ENCODE measurements around the gene AKAP1. TPM values are rescaled to one million over a fixed set of nuclear protein-coding genes. Genes with fewer than 3 reads are reported as not detected.

Gene AKAP1
- total RNA-seq, 1 donor: 14.5 TPM

- TF ChIP-seq CTCF (IDR thresholded peaks at IDR 0.05; ENCODE audit: extremely low read depth, low read depth, low read length): peak; percentile 82
- Histone ChIP-seq H3K36me3 (ENCODE audit: insufficient read depth, low read length) (no peaks in the 10 kb centered on the region), H3K4me1 (ENCODE audit: insufficient read depth, low read length) (no peaks in the 10 kb centered on the region), H3K4me2 (ENCODE audit: insufficient read depth, low read length) (no peak overlapping the region), H3K27ac (ENCODE audit: low read depth, low read length) (no peak overlapping the region), H3K4me3 (ENCODE audit: insufficient read depth, low read length) (no peak overlapping the region), H4K20me1 (ENCODE audit: insufficient read depth, low read length) (no peaks in the 10 kb centered on the region), H2AFZ (ENCODE audit: low read length) (no peak overlapping the region), H3K79me2 (ENCODE audit: insufficient read depth, low read length) (no peaks in the 10 kb centered on the region), H3K9me3 (ENCODE audit: low read depth, low read length) (no peaks in the 10 kb centered on the region), H3K27me3 (ENCODE audit: insufficient read depth, low read length) (no peaks in the 10 kb centered on the region)
- DNase-seq (ENCODE audit: insufficient read length, low spot score, missing footprints): peak; percentile 92
Measured at GRCh38 chr17:57114085-57114673, 29.1 kb downstream of the AKAP1 start.

GRCh38 chr17:57115377-57115776 lies 30.3 kb downstream of the AKAP1 start:
- no peak overlapping the region for H2AFZ ChIP-seq (ENCODE audit: low read length)
- H3K4me2 ChIP-seq (ENCODE audit: insufficient read depth, low read length): no peak overlapping the region
- H3K27ac ChIP-seq (ENCODE audit: low read depth, low read length): no peak overlapping the region
- no peaks in the 10 kb centered on the region for H3K9me3 ChIP-seq (ENCODE audit: low read depth, low read length)
- no peaks in the 10 kb centered on the region for H3K27me3 ChIP-seq (ENCODE audit: insufficient read depth, low read length)
- TF ChIP-seq CTCF (IDR thresholded peaks at IDR 0.05; ENCODE audit: extremely low read depth, low read depth, low read length): no peak
- no peaks in the 10 kb centered on the region for H4K20me1 ChIP-seq (ENCODE audit: insufficient read depth, low read length)
- H3K4me3 ChIP-seq (ENCODE audit: insufficient read depth, low read length): no peak overlapping the region
- DNase-seq (ENCODE audit: insufficient read length, low spot score, missing footprints): no peak
- H3K36me3 ChIP-seq (ENCODE audit: insufficient read depth, low read length): no peaks in the 10 kb centered on the region
- no peaks in the 10 kb centered on the region for H3K4me1 ChIP-seq (ENCODE audit: insufficient read depth, low read length)
- H3K79me2 ChIP-seq (ENCODE audit: insufficient read depth, low read length): no peaks in the 10 kb centered on the region

- no peaks in the 10 kb centered on the region for H3K79me2 ChIP-seq (ENCODE audit: insufficient read depth, low read length)
- H3K27me3 ChIP-seq (ENCODE audit: insufficient read depth, low read length): no peaks in the 10 kb centered on the region
- no peaks in the 10 kb centered on the region for H3K36me3 ChIP-seq (ENCODE audit: insufficient read depth, low read length)
- no peak overlapping the region for H3K4me2 ChIP-seq (ENCODE audit: insufficient read depth, low read length)
- no peaks in the 10 kb centered on the region for H3K9me3 ChIP-seq (ENCODE audit: low read depth, low read length)
- no peak overlapping the region for H3K27ac ChIP-seq (ENCODE audit: low read depth, low read length)
- no peak overlapping the region for H2AFZ ChIP-seq (ENCODE audit: low read length)
- H3K4me1 ChIP-seq (ENCODE audit: insufficient read depth, low read length): no peaks in the 10 kb centered on the region
- no peak for TF ChIP-seq CTCF (IDR thresholded peaks at IDR 0.05; ENCODE audit: extremely low read depth, low read depth, low read length)
- H3K4me3 ChIP-seq (ENCODE audit: insufficient read depth, low read length): no peak overlapping the region
- no peak for DNase-seq (ENCODE audit: insufficient read length, low spot score, missing footprints)
- H4K20me1 ChIP-seq (ENCODE audit: insufficient read depth, low read length): no peaks in the 10 kb centered on the region
Measured at GRCh38 chr17:57115916-57116315, 30.9 kb downstream of the AKAP1 start.

- TF ChIP-seq CTCF (IDR thresholded peaks at IDR 0.05; ENCODE audit: extremely low read depth, low read depth, low read length): no peak
- no peak for DNase-seq (ENCODE audit: insufficient read length, low spot score, missing footprints)
- H3K36me3 ChIP-seq (ENCODE audit: insufficient read depth, low read length): no peaks in the 10 kb centered on the region
Measured at GRCh38 chr17:57117798-57118197, 32.8 kb downstream of the AKAP1 start.

More at GRCh38 chr17:57117798-57118197, 32.8 kb downstream of the AKAP1 start:
- Histone ChIP-seq H2AFZ (ENCODE audit: low read length) (no peak overlapping the region), H3K4me3 (ENCODE audit: insufficient read depth, low read length) (no peak overlapping the region), H3K4me1 (ENCODE audit: insufficient read depth, low read length) (no peaks in the 10 kb centered on the region), H3K79me2 (ENCODE audit: insufficient read depth, low read length) (no peaks in the 10 kb centered on the region), H4K20me1 (ENCODE audit: insufficient read depth, low read length) (no peaks in the 10 kb centered on the region), H3K27ac (ENCODE audit: low read depth, low read length) (no peak overlapping the region), H3K9me3 (ENCODE audit: low read depth, low read length) (no peaks in the 10 kb centered on the region), H3K27me3 (ENCODE audit: insufficient read depth, low read length) (no peaks in the 10 kb centered on the region), H3K4me2 (ENCODE audit: insufficient read depth, low read length) (no peak overlapping the region)

Measured in osteoblast (primary cell).